Hepatic stellate cell (primary cell): ENCODE results near the gene PARK7.
"Not testable (repeated sequence)": the region's sequence is repeated elsewhere in the genome, so short reads cannot be mapped to it uniquely, and the experiment has no call there.

Source experiments
- DNase-seq: peaks from one replicate; pipeline ENCODE4 v3.0.0; 2011; ENCODE audit warnings: low spot score

The PARK7 gene

DNA sequence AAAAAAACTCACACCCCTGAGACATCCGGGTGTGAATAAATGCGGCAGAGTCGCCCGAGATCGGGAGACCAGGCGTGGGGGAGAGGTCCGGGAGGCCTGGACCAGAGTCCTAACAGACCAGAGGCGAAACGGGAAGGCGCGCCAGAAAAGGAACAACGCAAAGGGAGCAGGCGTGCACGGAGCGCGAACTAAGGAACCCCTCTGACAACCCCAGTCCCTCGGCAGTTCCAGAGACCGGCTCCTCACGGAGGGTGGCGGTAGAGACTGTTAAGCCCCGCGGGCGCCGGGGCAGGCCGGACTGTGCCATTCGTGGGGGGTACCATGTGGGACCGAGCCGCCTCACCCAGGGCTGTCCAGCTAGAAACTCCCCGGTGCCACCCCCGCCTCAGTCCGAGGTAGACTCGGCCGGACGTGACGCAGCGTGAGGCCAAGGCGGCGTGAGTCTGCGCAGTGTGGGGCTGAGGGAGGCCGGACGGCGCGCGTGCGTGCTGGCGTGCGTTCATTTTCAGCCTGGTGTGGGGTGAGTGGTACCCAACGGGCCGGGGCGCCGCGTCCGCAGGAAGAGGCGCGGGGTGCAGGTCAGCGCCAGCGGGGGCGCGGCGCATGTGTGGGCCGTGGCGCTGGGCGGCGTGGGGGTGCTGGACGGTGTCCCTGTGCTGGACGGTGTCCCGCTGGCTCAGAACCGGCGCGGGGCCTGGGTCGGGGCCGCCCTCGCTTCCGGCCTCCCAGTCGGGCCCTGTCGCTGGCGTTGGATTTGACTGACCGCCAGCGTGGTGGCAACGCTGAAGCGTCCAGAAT is at the start of gene PARK7:
Gene PARK7 (plus strand): TSS at position 496 of the 798 bp plus-strand sequence. CDS start 1,075 bp downstream, outside the sequence.
- DNase-seq = peak; percentile 99

DNA sequence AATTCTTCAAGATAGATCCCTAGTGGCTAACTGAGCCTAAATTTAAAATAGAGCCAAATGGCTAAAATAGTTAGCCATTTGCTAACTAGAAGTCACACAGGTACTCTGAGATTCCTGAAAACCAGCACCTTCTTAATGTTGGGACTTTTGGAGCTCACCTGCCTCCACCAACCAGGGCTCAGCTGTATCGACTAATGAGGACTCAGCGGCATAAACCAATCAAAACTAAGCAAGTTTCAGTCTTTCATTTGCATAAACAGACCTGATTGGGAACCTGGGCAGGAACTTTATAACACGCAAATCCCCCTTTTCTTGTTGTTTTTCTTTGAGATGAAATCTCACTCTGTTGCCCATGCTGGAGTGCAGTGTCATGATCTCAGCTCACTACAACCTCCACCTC is 49.4 kb upstream of the PARK7 start:
- DNase-seq = no peak

DNA sequence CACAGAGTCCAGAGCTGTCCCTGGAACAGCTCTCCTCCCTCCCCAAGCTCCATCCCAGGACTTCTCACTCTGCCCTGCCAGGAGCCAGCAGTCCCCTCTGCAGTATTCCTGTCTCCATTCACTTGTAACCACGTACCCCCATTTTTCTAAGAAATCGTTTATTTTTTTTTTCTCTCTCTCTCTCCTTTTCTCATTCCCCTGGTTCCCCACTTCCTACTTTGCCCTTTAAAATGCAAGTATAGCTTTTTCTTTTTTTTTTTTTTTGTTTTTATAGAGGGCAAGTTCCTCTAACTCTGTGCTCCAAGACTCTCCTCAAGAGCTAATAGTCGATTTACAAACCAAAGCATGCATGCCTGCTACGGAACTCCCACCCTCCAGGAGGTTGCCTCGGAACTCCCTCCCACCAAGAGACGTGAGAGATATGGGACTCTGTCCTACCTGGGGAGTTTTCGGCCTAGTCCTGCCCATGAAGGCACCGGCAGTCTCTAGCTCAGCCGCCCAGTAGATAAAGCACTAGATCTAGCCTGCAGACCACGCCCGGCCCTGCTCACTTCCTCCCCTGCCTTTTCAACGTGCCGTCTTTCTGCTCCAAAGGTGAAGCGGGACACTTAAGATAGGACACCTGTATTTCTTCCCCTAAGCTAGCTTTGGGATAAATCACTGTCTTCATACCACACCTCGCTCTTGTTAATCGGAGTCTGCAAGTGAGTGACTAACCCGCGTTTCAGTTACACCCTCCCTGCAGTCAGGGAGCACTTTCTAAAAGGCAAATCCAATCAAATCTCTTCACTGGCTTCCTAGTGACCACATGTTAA is 48.6 kb upstream of the PARK7 start:
- no peak for DNase-seq

DNA sequence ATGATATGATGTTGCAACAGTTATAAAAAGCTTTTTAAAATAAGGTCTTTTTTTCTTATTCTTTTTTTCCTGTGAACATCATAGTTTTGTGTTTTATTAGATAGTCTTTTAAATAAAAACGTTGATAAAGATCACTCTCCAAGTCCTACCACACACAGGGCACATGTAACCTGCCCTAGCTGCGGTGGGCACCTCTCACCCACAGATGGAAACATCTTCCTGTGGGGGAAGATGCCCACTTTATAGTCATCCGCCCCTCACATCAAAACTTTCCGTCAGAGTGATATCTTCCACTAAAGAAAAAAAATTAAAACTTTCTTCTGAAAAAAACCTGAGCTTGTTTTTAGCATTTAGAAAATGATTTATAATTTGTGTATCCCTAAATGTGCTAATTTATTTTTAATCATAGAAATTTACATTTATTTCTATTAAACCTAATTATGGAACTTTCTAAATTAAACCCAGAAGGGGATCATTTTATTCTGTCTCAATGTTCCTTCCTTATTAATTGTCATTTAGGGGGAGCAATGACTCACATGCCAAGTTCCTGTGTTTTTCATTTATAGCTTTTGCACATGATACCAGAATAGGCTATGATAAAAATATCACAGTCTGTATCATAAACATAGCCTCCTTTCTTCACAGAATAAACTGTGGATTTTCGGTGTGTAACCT is 45.5 kb upstream of the PARK7 start:
- no peak for DNase-seq

DNA sequence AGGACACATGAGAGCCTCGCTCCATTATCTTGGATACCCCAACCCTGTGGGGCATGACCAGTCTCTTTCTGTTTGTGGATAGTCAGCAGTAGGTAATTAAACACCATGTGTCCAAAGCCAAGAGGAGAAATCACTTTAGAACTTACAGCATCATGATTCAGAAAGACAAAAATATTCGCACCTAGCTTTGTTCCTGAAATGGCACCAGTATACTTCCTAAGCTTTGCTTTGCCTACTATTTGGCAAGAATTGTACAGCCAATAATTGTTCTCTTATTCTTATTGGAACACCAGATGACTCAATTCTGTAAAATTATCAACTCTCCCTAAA is 45.0 kb upstream of the PARK7 start:
- DNase-seq = no peak

DNA sequence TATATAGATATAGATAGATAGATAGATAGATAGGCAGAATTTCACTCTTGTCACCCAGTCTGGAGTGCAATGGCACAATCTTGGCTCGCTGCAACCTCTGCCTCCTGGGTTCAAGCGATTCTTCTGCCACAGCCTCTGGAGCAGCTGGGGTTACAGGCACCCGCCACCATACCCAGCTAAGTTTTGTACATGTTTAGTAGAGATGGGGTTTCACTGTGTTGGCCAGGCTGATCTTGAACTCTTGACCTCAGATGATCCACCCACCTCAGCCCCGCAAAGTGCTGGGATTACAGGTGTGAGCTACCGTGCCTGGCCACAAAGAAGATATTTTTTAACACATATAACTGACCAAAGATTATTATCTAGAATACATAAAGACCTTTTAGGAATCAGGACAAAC is 43.5 kb upstream of the PARK7 start:
- DNase-seq = not testable (repeated sequence)

DNA sequence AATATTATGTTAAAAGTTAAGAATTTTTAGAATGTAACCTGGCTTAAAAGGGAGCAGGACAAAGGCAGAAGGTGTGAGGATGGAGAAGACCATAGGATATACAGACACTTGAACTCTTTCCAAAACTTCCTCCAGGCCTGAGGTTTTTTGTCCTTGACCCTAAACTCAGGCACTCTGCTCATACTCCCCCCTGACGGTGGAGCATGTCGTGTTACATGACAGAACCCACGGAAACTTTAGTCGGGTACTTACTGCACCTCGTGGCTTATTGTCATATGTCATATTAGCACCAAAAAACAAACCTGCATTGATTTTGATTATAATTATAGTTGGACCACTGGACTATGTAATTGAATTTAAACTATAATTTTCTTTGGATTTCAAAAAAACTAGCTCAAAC is 41.6 kb upstream of the PARK7 start:
- no peak for DNase-seq

DNA sequence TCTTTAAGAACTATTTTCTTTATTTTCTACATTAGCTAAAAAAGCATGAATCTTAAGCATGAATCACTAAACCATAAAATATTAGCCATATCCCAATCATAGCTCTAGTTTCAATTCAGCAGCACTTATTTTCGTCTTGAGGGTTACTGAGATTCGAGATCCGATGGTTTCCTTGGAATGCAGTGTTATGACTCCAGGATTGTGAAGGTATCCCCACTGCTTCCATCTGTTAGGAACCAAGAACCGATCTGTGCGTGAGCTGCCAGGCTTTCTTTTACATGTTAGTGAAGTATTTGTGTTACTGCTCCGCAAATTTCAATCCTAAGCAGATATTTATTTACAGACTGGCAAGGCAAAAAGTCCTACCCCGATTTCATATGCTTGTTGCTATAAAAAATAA is 39.7 kb upstream of the PARK7 start:
- peak; percentile 17 for DNase-seq

DNA sequence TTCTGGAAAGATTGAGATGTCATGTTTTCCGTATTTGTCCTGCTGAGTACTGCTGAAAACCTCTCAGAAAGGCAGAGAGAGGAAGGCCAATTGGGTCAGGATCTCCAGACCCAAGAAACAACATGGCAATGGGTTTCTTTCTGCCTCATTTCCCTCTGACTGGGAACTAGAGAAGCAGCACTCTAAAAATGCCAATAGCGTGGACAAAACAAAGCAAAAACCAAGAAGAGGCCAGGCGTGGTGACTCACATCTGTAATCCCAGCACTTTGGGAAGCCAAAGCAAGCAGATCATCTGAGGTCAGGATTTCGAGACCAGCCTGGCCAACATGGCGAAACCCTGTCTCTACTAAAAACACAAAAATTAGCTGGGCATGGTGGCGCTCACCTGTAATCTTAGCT is 39.2 kb upstream of the PARK7 start:
- DNase-seq = no peak

DNA sequence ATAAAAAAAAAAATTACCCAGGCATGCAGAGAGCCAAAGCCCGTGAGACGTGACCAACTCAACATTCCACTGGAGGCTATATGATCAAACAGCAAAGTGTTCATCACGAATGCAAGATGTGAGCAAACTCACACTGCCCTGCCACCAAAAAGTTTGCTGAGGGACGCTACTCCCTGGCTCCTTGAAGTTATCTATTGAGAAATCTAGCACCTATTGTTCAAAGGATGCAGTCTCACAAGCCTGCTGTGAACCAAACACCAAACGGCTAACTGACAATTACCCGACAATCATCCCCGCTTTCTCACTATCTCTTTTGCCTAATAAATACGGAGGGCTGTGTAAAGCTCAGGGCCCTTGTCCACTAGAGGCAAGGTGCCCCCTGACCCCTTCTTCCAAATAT is 34.5 kb upstream of the PARK7 start:
- DNase-seq = not testable (repeated sequence)

DNA sequence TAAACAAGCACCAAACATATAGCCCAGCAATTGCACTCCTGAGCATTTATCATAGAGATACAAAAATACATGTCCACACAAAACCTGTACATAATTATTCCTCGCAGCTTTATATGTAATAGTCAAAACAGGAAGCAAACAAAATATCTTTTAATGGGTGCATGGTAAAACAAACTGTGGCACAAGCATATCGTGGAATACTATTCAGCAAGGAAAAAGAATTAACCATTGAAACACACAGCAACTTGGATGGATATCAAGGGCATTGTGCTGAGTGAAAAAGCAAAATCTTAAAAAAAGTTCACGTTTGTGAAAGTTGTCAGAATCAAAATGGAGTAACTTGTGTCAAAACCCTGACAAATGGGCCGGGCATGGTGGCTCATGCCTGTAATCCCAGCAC is 33.3 kb upstream of the PARK7 start:
- DNase-seq = no peak

DNA sequence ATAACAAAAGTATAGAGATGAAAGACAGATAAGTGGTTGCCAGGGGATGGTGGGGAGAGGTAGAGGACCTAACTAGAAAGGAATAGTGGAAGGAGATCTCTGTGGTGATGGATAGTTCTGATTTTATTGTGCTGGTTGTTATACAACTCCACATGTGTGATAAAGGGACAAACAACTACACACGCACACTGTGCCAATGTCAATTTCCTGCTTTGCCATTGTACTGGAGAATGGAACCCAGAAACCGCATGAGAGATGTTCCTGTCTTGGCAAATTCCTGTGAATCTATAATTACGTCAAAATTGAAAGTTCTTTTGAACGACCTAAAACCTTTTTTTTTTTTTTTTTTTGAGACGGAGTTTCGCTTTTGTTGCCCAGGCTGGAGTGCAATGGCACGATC is 31.9 kb upstream of the PARK7 start:
- DNase-seq = no peak

DNA sequence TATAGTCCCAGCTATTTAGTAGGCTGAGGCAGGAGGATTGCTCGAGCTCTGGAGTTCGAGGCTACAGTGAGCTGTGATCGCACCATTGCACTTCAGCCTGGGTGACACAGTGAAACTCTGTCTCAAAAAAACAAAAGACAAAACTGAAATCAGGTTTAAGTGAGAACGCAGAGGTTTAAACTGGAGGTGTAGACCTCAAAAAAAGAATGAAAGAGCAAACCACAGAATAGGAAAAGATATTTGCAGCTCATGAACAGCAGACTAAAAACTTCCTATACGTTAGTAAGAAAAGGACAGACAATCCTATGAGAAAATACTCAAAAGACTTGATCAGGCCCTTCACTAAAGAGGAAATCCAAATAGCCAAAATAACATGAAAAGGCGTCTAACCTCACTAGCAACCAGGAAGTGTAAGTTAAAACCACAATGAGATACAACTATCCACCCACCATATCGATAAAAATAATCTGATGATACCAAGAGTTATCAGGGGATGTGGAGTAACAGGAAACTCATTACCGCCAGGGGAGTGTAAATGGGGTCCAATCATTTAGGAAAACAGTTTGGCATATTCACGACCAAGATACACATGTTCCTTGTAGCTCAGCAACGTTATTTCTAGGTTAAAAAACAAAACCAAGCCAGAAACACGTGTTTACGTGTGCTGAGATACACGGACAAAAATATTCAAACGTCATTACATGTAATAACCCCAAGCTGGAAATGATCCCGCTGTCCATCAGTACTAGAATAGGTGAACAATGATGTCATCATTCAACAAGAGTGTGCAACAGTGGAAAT is 30.7 kb upstream of the PARK7 start:
- DNase-seq = no peak

DNA sequence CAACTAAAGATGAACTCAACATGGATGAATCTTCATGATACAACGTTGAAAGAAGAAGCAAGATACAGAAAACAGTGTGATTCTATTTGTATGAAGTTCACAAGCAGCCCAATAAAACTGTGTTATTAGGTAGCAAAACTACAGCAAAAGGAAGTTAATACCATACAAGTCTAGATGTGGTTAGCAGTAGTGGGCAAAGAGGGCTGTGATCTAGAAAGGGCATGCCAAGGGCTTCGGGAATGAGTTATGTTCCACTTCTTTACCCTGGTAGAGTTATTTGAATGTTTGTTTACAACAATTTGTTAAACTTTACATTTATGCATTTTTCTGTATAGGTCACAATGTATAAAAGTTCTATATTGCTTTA is 30.1 kb upstream of the PARK7 start:
- DNase-seq = no peak

DNA sequence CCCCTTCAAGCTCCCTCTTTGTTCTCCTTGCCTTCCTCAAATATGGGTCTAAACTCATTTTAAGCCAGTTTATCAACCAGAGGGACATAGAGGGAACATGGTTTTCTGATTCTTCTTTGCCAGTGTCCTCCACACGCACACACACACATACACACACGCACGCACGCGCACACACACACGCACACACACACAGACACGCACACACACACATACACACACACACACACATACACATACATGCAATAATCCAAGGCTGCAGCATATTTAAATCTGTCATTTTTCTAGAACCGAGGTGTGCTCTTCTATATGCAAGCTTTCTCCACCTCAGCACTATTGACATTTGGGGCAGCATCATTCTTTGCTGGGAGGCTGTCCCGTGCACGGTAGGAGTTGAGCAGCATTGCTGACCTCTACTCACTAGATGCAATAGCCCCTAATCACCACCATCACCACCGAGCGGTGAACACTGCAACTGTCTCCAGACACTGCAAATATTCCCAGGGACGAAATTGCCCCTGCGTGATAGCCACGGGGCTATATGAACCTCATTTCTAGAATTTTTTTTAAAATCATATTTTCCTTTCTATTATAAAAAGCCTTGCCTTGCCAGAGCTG is 28.9 kb upstream of the PARK7 start:
- no peak for DNase-seq

DNA sequence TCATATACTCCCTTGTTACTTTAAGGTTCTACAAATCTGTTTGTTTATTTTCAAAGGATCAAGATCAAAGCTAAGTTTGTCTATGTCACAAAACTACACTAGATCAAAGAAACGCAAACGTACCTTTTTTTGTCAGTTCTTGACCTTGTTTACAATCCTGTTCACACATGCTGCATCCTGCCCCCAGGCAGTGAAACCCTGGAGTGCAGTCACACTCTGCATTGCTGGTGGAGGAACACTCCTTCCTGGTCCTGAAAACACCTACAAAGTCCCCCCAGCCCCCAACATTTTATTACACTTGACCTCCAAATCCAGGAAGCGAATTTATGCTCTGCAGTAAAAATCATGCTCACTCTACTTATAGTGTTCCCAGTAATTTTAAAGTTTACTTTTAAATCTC is 23.4 kb upstream of the PARK7 start:
- DNase-seq = no peak

DNA sequence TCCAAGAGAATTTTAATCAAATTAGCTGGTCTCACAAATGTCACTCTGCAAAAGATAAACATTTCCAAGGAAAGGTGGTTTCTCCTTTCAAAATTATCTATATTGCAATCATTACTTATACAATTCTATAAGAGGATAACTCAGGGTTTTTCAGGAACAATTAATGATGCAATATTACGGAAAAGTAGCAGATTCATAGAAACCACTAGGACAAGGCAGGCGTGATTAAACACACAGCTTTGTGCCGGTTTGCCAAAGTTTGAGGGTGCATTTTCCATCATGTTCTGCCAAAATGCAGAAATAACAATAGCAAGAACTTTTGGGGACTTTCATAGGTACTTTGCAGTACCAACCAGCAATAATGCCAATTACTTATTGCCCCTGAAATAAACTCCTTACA is 21.5 kb upstream of the PARK7 start:
- DNase-seq = no peak

DNA sequence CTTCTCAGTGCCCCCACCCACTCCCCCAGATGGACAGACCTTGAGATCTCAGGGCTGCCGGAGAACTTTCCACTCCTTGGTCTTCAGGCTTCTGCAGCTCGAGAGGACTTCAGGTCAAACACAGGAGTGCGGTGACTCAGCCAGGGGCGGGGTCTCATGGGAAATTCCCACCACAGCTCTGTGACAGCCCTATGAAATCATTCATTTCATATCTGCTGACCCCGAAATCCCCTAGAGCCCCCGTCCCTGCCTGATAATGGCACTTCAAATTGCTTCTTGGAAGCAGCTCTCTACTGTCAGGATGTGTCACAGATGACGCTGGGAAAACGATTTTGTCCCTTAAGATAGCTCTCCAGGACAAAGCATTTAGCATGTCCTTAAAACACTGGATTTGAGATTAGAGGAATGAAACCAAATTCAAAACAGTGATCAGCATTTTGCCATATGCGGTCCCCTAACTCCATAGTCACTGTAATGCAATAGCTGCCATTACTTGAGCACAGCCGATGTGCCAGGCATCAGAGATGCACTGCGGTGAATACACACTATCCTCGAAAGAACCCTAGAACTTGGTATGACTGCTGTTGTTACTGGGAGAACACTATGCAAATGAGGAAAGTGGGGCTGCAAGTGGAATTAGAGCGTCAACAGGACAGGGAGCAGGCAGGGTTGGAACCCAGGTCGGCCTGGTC is 20.6 kb upstream of the PARK7 start, which contains the start of gene TNFRSF9:
Gene TNFRSF9 (minus strand): TSS at position 95 of the 692 bp plus-strand sequence. CDS start 845 bp downstream, outside the sequence.
- peak; percentile 27 for DNase-seq

DNA sequence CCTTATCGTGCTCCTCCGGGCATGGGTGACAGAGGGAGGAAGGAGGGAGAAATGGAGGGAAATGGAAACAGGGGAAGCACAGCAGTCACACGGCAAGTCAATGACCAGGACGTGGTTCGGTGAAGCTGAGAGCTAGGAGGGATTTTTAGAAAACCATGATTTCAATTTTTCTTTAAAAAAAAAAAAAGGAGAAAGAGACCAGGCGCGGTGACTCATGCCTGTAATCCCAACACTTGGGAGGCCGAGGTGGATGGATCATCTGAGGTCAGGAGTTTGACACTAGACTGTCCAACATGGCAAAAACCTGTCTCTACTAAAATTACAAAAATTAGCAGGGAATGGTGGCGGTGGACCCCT is 20.1 kb upstream of the PARK7 start:
- DNase-seq = no peak

DNA sequence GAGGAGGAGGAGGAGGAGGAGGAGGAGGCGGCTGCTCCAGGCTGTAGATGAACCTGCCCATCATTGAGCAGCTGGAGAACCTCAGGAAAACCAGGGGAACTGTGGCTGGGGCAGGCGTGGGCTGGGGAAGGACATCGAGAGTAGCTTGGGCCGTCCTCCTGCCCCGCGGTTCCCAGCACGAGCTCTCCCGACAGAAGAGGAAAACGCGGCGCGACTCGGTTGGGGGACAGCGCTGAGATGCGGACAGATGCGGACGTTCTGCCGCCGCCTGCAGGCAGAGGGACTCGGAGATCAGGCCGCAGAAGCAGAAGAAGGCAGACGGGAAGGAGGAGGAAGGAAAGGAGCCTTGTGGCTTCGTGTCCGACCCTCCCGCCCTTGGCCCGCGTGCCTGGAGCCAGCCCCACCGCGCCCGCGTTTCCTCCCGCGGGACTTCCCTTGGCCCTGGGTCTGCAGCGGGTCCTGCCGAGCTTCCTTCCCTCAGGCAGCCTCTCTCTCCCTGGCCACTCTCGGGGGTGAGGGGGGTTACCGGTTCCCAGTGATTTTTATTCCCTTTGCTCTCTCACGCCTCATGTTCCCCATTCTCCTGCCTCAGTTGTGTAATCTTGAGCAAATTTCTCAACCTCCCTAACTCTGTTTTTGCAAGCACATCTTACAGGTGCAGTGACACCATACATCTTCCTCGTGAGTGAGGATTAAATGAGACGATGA is 19.1 kb upstream of the PARK7 start:
- peak; percentile 67 for DNase-seq
